PC-3 (cell line): ENCODE data around the gene COLEC12.

Experiments used
- CTCF ChIP-seq: fragments of 300-600 bp; sonication (generic); conservative IDR thresholded peaks from 2 replicates; pipeline ENCODE4 v1.5.1; 2017; ENCODE audit warnings: antibody characterized with exemption, low read depth, mild to moderate bottlenecking, low read length
- EZH2phosphoT487 ChIP-seq: fragments of 300-600 bp; sonication (generic); IDR thresholded peaks from 2 replicates; pipeline ENCODE4 v1.6.1; 2018; ENCODE audit warnings: mild to moderate bottlenecking, antibody characterized with exemption, low read length, borderline replicate concordance

GRCh38 chr18:336713-337112, 163.8 kb downstream of the COLEC12 start:
- TF ChIP-seq CTCF = no peak
- TF ChIP-seq EZH2phosphoT487 = no peak
